ENCODE measurements around the gene ADTRP. TPM values are rescaled to one million over a fixed set of nuclear protein-coding genes. Genes with fewer than 3 reads are reported as not detected.
A peak's percentile ranks its signal among the peaks of the same experiment; 100 is the strongest.

ADTRP gene
- total RNA-seq, 2 donors from 2014 or later = 56.6 to 79.9 TPM

GRCh38 chr6:11679099-11679498, 99.5 kb downstream of the ADTRP start:
- no peak for TF ChIP-seq CTCF (IDR thresholded peaks at IDR 0.05)
- peaks cover 3% of the 10 kb centered on the region for H3K4me1 ChIP-seq
- no peak overlapping the region for H3K27ac ChIP-seq
- H3K27me3 ChIP-seq = no peaks in the 10 kb centered on the region
- no peaks in the 10 kb centered on the region for H3K9me3 ChIP-seq
- no peaks in the 10 kb centered on the region for H3K36me3 ChIP-seq
- intact Hi-C loops (cut with DNase I) = no loop called here
- H3K9ac ChIP-seq (ENCODE audit: low read depth in 2 of 2, low read length in 2 of 2) = no peak overlapping the region
- H3K4me3 ChIP-seq = no peak overlapping the region
- DNase-seq = no peak

DNA sequence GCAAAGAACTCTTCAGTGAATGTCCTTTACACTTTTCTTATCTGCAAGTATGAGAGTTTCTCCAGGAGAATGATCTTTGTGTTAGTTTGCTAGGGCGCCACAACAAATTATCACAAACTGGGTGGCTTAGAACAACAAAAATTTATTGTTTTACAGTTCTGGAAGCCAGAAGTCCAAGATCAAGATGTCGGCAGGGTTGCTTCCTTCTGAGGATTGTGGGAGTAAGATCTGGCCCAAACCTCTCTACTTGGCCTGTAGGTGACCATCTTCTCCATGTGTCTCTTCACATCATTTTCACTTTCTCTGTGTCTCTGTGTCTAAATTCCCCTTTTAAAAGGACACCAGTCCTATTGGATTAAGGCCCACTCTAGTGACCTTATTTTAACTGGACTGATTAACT, 103.0 kb downstream of the ADTRP start:
- Histone ChIP-seq H3K9me3 (no peaks in the 10 kb centered on the region), H3K27ac (no peak overlapping the region), H3K36me3 (no peaks in the 10 kb centered on the region), H3K4me3 (no peak overlapping the region), H3K9ac (ENCODE audit: low read depth in 2 of 2, low read length in 2 of 2) (no peak overlapping the region), H3K27me3 (no peaks in the 10 kb centered on the region), H3K4me1 (no peaks in the 10 kb centered on the region)
- intact Hi-C loops (cut with DNase I) = no loop called here
- DNase-seq = peak; percentile 40
- TF ChIP-seq CTCF (IDR thresholded peaks at IDR 0.05) = no peak

DNA sequence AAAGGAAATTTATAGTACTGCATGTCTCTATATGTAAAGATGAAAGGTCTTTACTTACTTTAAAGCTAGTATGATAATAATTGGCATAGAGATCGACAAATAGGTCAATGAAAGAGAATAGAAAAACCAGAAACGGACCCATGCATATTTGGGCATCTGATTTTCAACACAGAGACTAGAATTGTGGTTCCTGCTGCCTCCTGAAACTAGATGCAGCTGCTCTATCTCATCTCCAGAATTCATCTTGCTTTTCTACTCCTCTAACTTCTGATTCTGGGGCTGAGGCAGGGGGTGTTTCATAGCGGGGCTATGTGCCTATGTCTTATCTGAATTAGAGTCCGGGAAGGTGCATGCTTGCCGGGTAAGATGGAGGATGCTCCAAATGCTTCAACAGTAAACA, 105.9 kb downstream of the ADTRP start:
- no peak overlapping the region for H3K27ac ChIP-seq
- no peaks in the 10 kb centered on the region for H3K27me3 ChIP-seq
- no peak overlapping the region for H3K9ac ChIP-seq (ENCODE audit: low read depth in 2 of 2, low read length in 2 of 2)
- no peak overlapping the region for H3K4me3 ChIP-seq
- intact Hi-C loops (cut with DNase I) = no loop called here
- TF ChIP-seq CTCF (IDR thresholded peaks at IDR 0.05) = no peak
- no peaks in the 10 kb centered on the region for H3K9me3 ChIP-seq
- no peak for DNase-seq
- H3K36me3 ChIP-seq = no peaks in the 10 kb centered on the region
- H3K4me1 ChIP-seq = no peaks in the 10 kb centered on the region

GRCh38 chr6:11672256-11672655, 106.3 kb downstream of the ADTRP start:
- Histone ChIP-seq H3K27me3 (no peaks in the 10 kb centered on the region), H3K27ac (no peak overlapping the region), H3K36me3 (no peaks in the 10 kb centered on the region), H3K4me3 (no peak overlapping the region), H3K9ac (ENCODE audit: low read depth in 2 of 2, low read length in 2 of 2) (no peak overlapping the region), H3K4me1 (no peaks in the 10 kb centered on the region), H3K9me3 (no peaks in the 10 kb centered on the region)
- intact Hi-C loops (cut with DNase I) = no loop called here
- no peak for TF ChIP-seq CTCF (IDR thresholded peaks at IDR 0.05)
- DNase-seq = no peak

DNA sequence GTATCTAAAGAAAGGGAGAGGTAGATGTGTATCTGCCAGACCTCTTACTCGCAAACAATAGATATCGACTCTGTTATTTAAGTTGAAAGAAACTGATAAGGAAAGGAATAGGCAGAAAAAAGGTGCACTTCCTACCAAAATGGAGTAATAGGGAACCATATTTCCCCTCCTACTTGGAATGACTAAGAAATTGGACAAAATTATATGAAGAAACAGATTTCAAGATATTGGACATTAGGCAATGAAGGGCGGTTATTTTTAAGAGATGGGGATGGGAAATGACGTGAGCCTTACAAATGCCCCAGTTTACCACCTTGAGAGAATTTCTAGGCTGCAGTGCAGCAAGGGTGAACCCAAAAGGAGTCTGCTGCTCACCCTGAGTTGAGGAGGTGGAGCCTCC, 108.9 kb downstream of the ADTRP start:
- no peak for TF ChIP-seq CTCF (IDR thresholded peaks at IDR 0.05)
- Histone ChIP-seq H3K4me1 (no peaks in the 10 kb centered on the region), H3K9ac (ENCODE audit: low read depth in 2 of 2, low read length in 2 of 2) (no peak overlapping the region), H3K27me3 (no peaks in the 10 kb centered on the region), H3K36me3 (no peaks in the 10 kb centered on the region), H3K4me3 (no peak overlapping the region), H3K9me3 (no peaks in the 10 kb centered on the region), H3K27ac (no peak overlapping the region)
- intact Hi-C loops (cut with DNase I) = no loop called here
- no peak for DNase-seq

DNA sequence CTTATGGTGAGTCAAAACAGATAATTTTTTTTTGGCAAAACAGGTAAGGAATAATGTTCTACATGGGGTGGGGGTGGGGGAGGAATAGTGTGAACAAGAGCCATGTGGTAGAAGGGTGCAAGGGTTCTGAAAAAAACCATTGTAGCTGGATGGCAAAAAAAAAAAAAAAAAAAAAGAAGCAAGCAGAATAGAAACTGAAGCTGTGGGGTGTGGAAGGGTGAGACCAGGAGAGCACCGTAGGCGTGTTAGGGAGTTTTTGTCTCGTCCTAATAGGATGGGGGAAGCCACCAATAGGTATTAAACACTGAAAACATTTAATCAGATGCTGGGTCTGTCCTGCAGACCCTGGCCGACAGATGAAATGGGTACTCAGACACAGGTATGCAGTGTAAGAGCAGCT, 110.1 kb downstream of the ADTRP start:
- no peak for DNase-seq
- Histone ChIP-seq H3K4me1 (no peaks in the 10 kb centered on the region), H3K27me3 (no peaks in the 10 kb centered on the region), H3K27ac (no peak overlapping the region), H3K9me3 (no peaks in the 10 kb centered on the region), H3K4me3 (no peak overlapping the region), H3K36me3 (no peaks in the 10 kb centered on the region), H3K9ac (ENCODE audit: low read depth in 2 of 2, low read length in 2 of 2) (no peak overlapping the region)
- no peak for TF ChIP-seq CTCF (IDR thresholded peaks at IDR 0.05)
- intact Hi-C loops (cut with DNase I) = no loop called here
